HUDEP-2 (cell line): ENCODE results near the gene BCL2.
A peak's percentile ranks its signal among the peaks of the same experiment; 100 is the strongest.

ENCODE experiments used
- DNase-seq, 76 experiments: peaks; one replicate each; lab custom pipeline; 2025; ENCODE audit not compliant: unreplicated experiment in 76 of 76; lab: John Stamatoyannopoulos, UW

The BCL2 gene

DNA sequence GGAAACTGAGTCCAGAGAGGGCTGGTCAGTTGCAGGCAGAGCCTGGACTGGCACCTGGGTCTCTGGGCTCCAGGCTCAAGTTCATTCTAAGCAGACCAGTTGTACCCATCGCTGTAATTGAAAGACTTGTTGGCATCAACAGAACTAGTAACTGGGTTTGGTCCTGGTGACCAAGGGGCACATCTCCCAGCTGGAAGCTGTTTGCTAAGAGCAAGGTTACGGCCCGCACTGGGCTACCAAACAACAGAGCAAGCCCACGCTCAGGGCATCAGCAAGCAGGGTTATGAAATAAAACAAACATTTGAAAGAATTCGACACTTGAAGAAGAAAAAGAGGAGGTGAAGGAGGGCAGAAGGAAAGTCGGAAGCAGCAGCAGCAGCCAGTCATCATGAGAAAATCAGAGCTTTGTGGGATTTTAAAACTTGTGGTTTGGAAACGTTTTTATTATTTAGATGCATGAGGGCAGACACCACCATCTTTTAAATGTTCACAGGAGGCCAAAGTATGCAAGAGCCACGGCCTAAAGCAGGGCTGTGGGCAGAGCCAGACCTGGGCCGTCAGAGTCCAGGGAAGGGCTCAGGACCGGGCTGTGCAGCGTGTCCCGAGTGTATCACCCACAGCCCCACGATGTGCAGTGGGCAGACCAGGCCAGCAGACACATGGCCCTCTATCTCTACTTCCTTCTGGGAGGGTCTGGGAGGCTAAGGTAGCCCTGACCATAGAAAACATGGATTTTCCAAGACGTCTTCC lies 220.3 kb downstream of the BCL2 start:
- DNase-seq = no peak

DNA sequence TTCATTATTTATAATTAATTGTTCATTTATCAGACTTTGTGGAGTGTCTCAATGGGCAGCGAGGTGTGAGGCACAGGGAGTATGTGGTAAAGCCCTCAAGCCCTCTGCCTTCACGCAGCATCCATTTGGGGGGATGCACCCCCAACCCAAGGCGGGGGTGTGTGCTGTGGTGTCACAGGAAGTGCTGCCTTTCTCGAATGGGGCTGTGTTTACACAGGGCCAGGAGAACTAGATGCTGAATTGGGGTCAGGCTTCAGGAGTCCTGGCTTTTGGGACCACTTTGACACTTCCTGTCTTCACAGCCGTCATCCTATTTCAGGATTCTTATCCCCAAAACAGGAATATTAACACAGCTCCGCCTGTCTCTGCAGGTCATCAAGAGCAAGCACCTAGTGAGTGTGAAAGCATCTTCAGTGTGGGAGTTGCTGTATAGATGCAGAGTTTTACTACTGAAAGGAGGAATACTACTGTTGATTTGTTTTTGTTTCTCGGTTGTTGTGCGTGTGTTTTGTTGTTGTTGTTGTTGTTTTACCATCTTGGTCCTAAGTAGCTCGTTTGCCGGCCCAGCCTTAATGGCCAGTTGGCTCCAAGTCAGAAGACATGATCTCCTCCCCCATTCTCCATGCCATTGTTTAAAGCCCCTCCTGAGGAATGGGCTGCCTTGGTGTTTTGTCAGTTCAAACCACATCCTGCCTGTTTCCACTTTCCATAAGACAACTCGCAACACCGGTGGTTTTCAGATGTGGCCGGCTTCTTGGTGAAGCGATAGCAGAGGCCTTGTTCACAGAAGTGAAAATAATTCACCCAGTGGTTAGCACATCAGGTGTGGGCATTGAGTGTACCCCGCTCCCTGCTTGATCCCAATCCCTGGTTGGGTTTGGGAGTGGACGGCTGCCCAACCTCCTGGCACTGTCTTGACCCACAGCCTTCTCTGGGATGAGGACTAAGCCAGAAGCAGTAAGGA lies 221.3 kb downstream of the BCL2 start:
- DNase-seq = no peak

DNA sequence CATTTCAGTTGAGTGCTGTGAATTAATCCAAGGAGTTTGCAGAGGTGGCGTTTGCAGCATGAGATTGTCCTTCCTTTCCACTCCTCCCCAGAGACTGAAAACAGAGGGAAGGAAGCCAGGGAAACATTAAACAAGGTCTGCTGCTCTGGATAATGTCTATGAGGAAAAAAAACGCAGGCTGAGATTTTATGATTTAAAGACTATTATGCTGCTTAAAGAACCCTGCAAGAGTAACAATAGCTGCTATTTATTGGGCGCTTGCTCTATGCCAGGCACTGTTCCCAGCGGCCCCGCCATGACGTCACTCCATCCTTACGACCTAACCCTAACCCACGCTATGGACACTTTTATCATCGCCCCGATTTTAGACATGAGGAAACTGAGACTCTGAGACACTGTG lies 222.4 kb downstream of the BCL2 start:
- DNase-seq = no peak

DNA sequence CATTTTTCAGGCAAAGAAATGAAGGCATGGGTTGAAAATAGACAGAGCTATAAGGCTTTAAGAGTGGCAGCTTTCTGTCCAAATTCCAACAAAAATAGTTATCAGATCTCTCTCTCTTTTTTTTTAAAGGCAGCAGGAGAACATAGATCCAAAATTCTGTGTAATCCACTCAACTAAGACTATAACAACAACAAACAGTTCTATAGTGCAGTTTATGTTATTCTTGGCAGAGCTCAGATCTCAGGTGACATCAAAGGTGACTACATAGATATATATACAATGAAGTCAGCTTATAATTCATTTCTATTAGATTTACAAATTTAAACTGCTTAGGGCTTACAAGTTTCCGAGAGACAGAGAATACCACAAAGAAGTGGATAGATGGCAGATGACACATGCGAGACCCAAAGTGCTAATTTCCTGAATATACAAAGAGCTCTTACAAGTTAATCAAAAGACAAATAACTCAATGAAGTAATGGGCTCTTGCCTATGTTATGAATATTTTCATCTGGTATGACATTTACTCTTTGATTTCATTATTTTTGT lies 223.2 kb downstream of the BCL2 start:
- DNase-seq = no peak

DNA sequence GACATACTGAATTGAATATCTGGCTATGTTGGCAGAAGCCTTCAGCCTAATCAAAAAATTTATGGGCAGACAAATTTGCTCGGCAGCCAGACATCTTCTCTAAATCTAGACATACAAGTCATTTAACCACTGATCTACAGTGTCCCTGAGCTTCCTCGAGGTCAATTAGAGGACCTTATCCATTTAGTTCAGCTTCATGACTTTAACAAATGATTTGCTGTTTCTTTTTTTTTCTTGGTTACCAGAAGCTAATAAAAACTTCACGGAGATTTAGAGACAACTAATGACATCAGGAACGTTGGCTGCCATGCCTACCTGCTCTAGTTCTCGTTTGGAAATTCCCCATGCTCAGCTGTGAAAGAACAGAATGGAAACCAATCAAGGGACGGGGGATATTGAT lies 223.8 kb downstream of the BCL2 start:
- no peak for DNase-seq

DNA sequence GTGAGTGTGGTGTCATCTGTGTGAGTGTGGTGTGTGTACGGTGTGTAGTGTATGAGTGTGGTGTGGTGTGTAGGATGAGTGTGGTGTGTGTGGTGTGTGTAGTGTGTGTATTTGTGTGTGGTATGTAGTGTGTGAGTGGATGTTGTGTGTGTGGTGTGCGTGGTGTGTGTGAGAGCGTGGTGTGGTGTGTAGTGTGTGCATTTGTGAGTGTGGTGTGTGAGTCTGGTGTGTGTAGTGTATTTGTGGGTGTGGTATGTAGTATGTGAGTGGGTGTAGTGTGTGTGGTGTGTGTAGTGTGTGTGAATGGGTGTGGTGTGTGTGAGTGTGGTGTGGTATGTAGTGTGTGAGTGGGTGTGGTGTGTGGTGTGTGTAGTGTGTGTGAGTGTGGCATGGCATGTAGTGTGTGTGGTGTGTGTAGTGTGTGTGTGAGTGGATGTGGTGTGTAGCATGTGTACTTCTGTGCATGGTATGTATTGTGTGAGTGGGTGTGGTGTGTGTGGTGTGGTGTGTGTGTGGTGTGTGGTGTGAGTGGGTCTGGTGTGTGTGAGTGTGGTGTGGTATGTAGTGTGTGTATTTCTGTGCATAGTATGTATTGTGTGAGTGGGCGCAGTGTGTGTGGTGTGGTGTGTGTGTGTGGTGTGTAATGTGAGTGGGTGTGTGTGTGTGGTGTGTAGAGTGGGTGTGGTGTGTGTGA lies 227.8 kb downstream of the BCL2 start:
- DNase-seq = no peak

DNA sequence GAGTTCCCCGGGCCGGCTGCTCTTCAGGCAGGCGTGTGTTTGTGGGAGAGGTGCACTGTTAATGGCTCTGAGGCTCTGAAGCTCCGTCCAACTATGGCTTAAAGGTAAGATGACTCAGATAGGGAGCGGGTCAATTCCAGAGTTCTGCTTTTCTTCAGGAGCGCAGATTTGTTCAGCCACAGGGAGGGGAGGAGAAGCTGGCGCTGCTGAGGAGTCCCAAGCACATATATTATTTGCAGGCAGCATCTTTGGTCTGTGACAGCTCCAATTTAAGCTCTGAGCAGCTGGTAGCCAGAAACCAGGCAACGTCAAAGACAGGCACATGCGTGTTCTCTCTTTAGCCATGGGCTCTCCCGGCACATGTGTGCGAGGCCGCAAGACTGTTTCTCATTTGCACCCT lies 229.2 kb downstream of the BCL2 start:
- DNase-seq = no peak

DNA sequence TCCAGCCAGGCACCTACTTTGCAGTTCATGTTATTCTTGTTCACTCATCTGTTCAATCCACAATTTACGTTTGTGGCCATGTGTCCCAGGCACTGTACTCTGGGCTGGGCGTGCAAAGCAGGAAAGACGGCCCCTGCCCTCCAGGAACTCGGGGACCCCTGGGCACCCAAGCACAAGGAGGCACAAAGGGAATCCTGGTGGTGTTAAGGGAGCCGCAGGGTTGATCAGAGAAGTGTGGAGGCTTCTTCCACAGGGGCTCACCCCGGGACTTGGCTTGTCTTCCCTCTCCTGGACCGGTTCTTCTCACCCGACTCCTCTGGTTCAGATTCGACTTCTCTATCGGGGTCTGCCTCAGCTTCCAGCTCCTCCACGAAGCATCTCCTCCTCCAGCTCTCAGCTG lies 230.5 kb downstream of the BCL2 start:
- DNase-seq = no peak

DNA sequence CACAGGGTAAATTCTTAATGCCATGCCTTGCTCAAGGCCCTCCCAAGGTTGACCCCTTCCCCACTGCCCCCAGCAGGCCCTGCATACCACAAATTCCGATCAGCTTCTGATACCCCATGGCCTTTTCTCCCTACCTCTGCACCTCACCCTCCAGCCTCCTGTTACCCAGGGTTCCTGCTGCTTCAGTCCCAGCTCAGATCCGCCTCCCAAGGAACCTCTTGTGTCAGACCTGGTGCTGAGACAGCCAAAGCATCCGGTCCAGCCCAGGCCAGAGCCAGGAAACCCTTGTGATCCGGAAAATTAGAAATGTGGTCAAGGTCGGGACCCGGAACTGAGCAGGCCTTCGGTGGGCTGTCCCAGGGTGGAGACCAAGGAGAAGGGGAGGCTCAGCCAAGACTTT lies 231.3 kb downstream of the BCL2 start:
- DNase-seq = no peak

DNA sequence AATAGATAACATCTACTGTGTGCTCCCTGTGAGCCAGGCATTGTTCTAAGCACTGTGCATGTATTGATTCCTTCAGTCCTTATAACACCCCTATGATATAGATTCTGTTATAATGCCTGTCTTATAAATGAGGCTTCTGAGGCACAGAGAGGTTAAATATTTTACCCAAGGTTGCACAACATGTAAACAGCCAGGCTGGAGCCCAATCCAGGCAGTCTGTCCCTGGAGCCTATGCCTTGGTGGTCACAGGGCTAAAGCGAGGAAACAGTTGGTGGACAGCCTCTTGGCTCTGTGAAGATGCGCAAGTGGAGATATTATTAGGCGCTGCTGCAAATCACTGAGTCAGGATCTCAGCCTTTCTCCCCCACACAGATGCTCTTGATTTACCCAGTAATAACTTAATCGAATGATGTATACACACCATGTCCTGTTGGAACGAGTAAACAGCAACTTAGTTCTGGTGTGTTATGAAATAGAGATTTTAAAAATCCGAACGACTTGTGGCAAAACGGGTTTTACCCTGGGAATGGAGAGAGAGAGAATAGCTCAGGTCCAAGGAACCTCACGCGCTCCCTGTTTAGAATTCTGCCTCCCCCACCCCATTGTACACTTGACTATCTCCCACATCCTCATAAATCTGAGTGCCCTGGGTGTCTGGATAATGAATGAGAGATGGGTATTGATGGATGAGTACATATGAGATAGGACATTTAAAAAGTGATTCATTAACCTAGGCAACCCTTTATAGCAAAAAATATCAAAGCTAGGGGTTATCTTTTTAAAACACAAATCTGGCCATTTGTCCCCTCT lies 231.9 kb downstream of the BCL2 start:
- DNase-seq = no peak

DNA sequence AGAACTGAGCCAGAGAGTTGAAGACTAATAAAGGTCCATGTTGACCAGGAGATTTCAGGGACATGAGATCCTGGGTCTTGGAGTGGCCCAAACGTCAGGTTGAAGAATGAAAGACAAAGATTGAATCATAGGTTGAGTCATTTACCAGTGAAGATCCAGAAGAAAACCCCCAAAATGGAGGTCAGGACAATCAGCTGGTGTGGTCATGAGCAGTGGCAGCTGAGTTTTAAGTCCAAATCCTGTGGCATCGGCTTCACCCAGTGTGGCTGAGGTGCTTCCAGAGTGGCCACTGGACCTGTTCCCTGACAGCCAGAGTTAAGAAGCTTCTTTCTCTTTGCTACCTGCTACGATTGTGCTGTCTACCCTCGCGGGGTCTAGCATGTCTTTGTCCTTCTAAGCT lies 234.0 kb downstream of the BCL2 start:
- DNase-seq = no peak

DNA sequence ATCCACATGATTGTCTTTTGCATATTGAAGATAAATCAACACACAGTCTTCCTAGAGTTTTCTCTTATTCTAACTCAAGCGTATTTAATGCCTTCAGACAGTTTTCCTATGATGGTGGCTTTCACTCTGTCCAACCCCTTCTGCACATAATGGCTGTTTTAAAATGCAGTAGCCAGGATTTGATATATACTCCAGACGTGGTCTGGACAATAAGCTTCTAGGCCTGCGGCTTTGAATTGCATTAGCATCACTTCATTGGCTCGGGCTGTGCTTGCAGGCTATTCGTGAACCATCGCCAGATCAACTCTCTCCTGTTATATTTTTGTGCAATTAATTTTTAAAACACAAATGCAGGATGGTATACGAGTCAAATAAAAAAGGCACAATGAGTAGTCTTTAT lies 235.3 kb downstream of the BCL2 start:
- DNase-seq = no peak

DNA sequence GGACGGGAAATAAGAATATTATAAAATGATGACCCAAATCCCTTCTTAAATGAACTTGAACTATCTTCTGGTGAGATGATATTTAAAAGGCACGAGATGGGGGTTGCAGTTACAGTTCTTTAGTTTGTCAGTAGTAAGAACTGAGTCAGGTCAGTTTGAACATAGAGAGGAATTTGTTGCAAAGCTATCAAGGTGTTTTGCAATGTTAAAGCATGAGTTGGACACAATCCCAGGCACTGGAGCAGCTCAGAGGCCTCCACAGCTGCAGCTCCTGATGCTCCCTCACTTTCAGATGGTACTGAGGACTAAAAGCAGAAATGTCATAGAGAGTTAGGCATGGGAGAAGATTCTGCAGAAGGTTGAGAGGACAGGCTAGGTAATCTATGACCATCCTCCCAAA lies 236.0 kb downstream of the BCL2 start:
- no peak for DNase-seq

DNA sequence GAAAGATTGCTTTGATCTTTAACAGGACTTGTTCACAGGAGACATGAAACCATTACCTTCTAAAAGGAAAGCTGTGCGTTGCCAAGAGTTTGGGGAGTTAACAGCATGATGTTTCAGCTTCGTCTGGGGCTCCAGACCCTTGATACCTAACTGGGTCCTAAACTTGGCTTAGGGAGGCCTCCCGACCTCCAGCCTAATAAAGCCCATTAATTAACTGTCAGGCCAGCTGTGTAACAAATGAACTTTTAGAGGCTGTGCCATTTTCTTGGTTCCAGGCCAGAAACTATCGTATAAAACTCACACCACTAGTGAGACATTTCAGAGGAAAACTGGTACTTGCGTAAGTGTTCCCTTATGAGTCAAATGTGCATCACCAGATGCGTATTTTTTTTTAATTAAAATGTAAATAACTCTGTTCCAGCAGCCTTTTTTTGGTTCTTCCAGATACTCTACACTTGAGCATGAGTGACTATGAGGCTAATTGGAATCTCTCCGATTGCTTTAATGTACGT lies 236.5 kb downstream of the BCL2 start:
- no peak for DNase-seq

DNA sequence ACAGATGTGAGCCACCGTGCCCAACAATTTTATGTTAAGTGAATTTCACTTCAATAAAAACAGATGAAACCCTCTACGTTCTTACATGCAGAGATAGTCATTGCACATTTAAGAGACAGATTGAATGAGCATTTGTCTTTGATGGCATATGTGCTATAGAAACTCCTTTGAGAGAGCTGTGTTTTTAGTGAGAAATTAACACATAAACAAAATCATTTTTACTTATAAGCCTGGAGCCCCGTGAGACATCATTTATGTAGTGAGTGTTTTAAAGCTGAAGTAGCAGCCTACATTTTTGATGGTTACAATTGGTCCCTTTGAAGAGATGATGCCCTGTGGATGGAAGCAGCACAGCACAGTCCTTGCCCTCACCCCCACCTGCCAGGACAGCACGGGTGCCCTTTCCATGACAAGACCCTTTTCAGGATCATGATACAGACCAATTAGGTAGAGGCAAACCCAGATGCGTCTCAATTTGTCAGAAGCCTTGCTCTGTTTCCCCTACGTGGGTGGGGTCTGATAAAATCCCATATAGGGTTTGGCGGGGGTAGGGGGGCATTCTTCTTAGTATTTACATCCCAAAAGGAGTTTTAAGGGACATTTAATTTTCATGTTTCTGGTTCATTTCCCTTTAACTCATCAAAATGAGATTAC lies 237.1 kb downstream of the BCL2 start:
- no peak for DNase-seq

DNA sequence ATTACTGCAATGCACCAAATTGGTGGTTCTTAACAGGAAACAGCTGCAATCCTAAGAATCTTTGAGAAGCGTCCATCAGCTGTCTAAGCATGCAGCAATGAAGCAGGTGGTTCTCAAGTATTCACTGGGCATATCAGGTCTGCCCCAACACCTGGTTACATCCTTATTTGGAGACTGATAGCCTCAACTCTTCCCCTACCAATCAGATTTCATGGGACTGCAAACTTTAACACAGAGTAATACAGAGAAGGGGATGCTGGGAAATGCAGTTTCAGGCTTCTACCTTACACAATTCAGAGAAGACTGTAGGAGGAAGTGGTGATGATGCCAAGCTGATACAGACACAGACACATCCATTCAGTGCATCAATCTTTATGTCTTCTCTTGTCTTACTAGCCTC lies 240.5 kb downstream of the BCL2 start:
- no peak for DNase-seq

DNA sequence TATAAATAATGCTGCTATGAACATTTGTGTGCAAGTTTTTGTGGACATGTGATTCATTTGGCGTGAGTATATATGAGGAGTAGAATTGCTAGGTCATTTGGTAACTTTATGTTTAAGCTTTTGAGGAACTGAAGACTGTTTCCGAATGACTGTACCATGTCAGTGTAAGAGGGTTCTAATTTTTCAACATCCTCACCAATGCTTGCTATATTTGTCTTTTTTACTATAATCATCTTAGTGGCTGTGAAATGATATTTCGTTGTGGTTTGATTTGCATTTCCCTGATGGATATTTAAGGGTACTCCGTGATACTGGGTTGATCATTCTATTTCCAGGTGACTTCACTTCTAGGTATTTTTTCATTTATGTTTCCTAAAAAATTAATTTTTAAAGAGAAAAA lies 241.1 kb downstream of the BCL2 start:
- DNase-seq = no peak

DNA sequence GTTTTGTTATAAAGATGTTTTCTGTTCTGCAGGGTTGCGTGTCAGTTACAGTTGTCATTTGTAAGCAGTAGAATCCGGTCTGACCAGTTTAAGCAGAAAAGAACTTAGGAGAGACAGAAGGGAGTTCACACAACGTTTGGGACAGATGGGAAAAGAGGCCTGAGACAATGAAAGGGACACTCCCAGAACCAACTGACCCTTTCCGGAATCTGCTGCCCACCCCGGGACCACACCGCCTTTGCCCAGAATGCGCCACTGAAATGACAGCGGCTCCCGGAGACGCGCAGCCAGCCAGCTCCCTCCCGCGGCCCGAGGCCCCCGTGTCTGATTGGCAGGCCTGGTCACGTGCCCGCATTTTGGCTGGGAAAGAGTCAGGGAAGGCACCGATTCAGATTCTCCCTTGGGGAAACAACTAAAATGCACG lies 244.6 kb downstream of the BCL2 start:
- peak in 57 of 76 experiments; percentile 1 to 77 (median 32) for DNase-seq

DNA sequence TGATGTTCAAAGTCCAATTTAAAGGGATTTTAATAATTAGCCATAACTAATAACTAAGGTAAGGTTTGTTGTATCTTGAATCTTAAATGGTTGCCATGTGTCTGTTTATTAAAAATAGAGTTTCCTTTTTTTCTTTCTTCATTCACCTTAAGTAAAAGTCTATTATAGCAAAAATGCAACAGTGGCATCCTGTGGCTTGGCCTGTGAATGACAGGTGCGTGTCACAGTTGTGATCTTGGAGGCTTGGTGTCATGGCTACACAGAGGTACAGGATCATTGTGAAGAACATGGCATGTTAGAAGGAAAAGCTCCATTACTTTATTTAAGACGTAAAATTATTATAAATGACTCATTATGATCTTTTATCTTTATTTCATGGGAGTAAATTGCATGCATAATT lies 246.1 kb downstream of the BCL2 start:
- DNase-seq = peak in 10 of 76 experiments; percentile 3 to 47 (median 16)
